Measurements from ENCODE around the gene PXMP4. TPM values are rescaled to one million over a fixed set of nuclear protein-coding genes. Genes with fewer than 3 reads are reported as not detected.

PXMP4 gene
- total and polyA plus RNA-seq, 2 experiments from 2014 or later, result 5.9 to 14.1 TPM

GRCh38 chr20:33744773-33745385, 24.8 kb upstream of the PXMP4 start:
- Histone ChIP-seq H3K9me2 (ENCODE audit: insufficient read depth) (no peaks in the 10 kb centered on the region), H3K4me3 (no peak overlapping the region), H4K20me1 (ENCODE audit: insufficient read depth) (no peaks in the 10 kb centered on the region), H3K9ac (no peak overlapping the region), H2AFZ (no peak overlapping the region), H3K27ac (no peak overlapping the region), H3K36me3 (ENCODE audit: low read depth) (no peaks in the 10 kb centered on the region), H3K4me2 (ENCODE audit: unreplicated experiment) (no peak overlapping the region), H3K27me3 (replicated peaks; ENCODE audit: insufficient read depth) (no peaks in the 10 kb centered on the region), H3K4me1 (ENCODE audit: insufficient read depth) (no peaks in the 10 kb centered on the region), H3K79me2 (ENCODE audit: insufficient read depth) (no peaks in the 10 kb centered on the region), H3F3A (ENCODE audit: insufficient read depth) (no peaks in the 10 kb centered on the region), H3K9me3 (ENCODE audit: low read depth) (no peaks in the 10 kb centered on the region)
- no peak for TF ChIP-seq EZH2 (IDR thresholded peaks at IDR 0.05; ENCODE audit: insufficient read depth, poor library complexity, severe bottlenecking)
- TF ChIP-seq EZH2phosphoT487 (IDR thresholded peaks at IDR 0.05; ENCODE audit: insufficient read depth, low read depth), result no peak
- WGBS, 2 experiments (ENCODE audit: low coverage in 1 of 2, low lambda C conversion rate in 2 of 2, missing lambda C conversion rate in 2 of 2), result 89 to 90% methylated on average over 14 of the region's 14 CpGs
- in situ Hi-C loops (cut with MboI), result no loop called here
- no peak for DNase-seq

GRCh38 chr20:33744181-33744580, 24.1 kb upstream of the PXMP4 start:
- Histone ChIP-seq H3K4me2 (ENCODE audit: unreplicated experiment) (no peak overlapping the region), H2AFZ (no peak overlapping the region), H3K9me2 (ENCODE audit: insufficient read depth) (no peaks in the 10 kb centered on the region), H3K9ac (no peak overlapping the region), H3K79me2 (ENCODE audit: insufficient read depth) (no peaks in the 10 kb centered on the region), H3K9me3 (ENCODE audit: low read depth) (no peaks in the 10 kb centered on the region), H3K27me3 (replicated peaks; ENCODE audit: insufficient read depth) (no peaks in the 10 kb centered on the region), H3K36me3 (ENCODE audit: low read depth) (no peaks in the 10 kb centered on the region), H3K4me1 (ENCODE audit: insufficient read depth) (no peaks in the 10 kb centered on the region), H3K4me3 (no peak overlapping the region), H3K27ac (no peak overlapping the region), H4K20me1 (ENCODE audit: insufficient read depth) (no peaks in the 10 kb centered on the region), H3F3A (ENCODE audit: insufficient read depth) (no peaks in the 10 kb centered on the region)
- in situ Hi-C loops (cut with MboI), result no loop called here
- DNase-seq, result no peak
- TF ChIP-seq EZH2 (IDR thresholded peaks at IDR 0.05; ENCODE audit: insufficient read depth, poor library complexity, severe bottlenecking) (no peak), EZH2phosphoT487 (IDR thresholded peaks at IDR 0.05; ENCODE audit: insufficient read depth, low read depth) (no peak)
- 94 to 99% methylated on average over 3 of the region's 3 CpGs for WGBS, 2 experiments (ENCODE audit: low coverage in 1 of 2, low lambda C conversion rate in 2 of 2, missing lambda C conversion rate in 2 of 2)

GRCh38 chr20:33740189-33740588, 20.1 kb upstream of the PXMP4 start:
- Histone ChIP-seq H3K79me2 (ENCODE audit: insufficient read depth) (peaks cover 12% of the 10 kb centered on the region; the same call in 1 of the 2 replicates), H3K4me3 (no peak overlapping the region), H3K36me3 (ENCODE audit: low read depth) (0 out of 2 replicates have a peak, but pooled peaks cover 4% of the 10 kb centered on the region), H3K9me2 (ENCODE audit: insufficient read depth) (no peaks in the 10 kb centered on the region), H3K9ac (no peak overlapping the region), H3K27ac (no peak overlapping the region), H2AFZ (no peak overlapping the region), H3K4me1 (ENCODE audit: insufficient read depth) (no peaks in the 10 kb centered on the region), H3F3A (ENCODE audit: insufficient read depth) (no peaks in the 10 kb centered on the region), H3K9me3 (ENCODE audit: low read depth) (no peaks in the 10 kb centered on the region), H3K4me2 (ENCODE audit: unreplicated experiment) (no peak overlapping the region), H3K27me3 (replicated peaks; ENCODE audit: insufficient read depth) (no peaks in the 10 kb centered on the region), H4K20me1 (ENCODE audit: insufficient read depth) (no peaks in the 10 kb centered on the region)
- DNase-seq, result peak; percentile 14
- in situ Hi-C loops (cut with MboI), result no loop called here
- TF ChIP-seq EZH2phosphoT487 (IDR thresholded peaks at IDR 0.05; ENCODE audit: insufficient read depth, low read depth) (no peak), EZH2 (IDR thresholded peaks at IDR 0.05; ENCODE audit: insufficient read depth, poor library complexity, severe bottlenecking) (no peak)
- WGBS, 2 experiments (ENCODE audit: low coverage in 1 of 2, low lambda C conversion rate in 2 of 2, missing lambda C conversion rate in 2 of 2), result 91 to 92% methylated on average over 1 of the region's 1 CpG

GRCh38 chr20:33739493-33739892, 19.4 kb upstream of the PXMP4 start:
- DNase-seq, result no peak
- Histone ChIP-seq H4K20me1 (ENCODE audit: insufficient read depth) (no peaks in the 10 kb centered on the region), H2AFZ (no peak overlapping the region), H3K9me2 (ENCODE audit: insufficient read depth) (no peaks in the 10 kb centered on the region), H3K9me3 (ENCODE audit: low read depth) (no peaks in the 10 kb centered on the region), H3K9ac (no peak overlapping the region), H3K27me3 (replicated peaks; ENCODE audit: insufficient read depth) (no peaks in the 10 kb centered on the region), H3K79me2 (ENCODE audit: insufficient read depth) (peaks cover 18% of the 10 kb centered on the region), H3K4me3 (no peak overlapping the region), H3K4me2 (ENCODE audit: unreplicated experiment) (no peak overlapping the region), H3F3A (ENCODE audit: insufficient read depth) (no peaks in the 10 kb centered on the region), H3K4me1 (ENCODE audit: insufficient read depth) (peaks cover under 1% of the 10 kb centered on the region; the same call in 1 of the 2 replicates), H3K27ac (no peak overlapping the region), H3K36me3 (ENCODE audit: low read depth) (0 out of 2 replicates have a peak, but pooled peaks cover 4% of the 10 kb centered on the region)
- WGBS, 2 experiments (ENCODE audit: low coverage in 1 of 2, low lambda C conversion rate in 2 of 2, missing lambda C conversion rate in 2 of 2), result 95 to 96% methylated on average over 7 of the region's 7 CpGs
- TF ChIP-seq EZH2phosphoT487 (IDR thresholded peaks at IDR 0.05; ENCODE audit: insufficient read depth, low read depth) (no peak), EZH2 (IDR thresholded peaks at IDR 0.05; ENCODE audit: insufficient read depth, poor library complexity, severe bottlenecking) (no peak)
- in situ Hi-C loops (cut with MboI), result no loop called here
